Left lung (tissue), 10 donors: ENCODE data around the gene KRTAP19-7. TPM values are rescaled to one million over a fixed set of nuclear protein-coding genes. Genes with fewer than 3 reads are reported as not detected.

Experiments used
- ATAC-seq: fragments of 200-7000 bp; cut with Tn5 transposase; one replicate; pipeline ENCODE4 v1.9.1; 2020; ENCODE audit warnings: moderate library complexity
- DNase-seq, 4 donors: peaks; one replicate each; pipeline ENCODE4 v3.0.0-alpha.2; 2013 to 2020
- H3K27ac ChIP-seq, 2 donors: fragments of 200-600 bp; sonication (generic) in 1 of 2; one replicate each; pipeline versions ENCODE4 v1.5.0 to v1.8.0; 2020 to 2021
- H3K27me3 ChIP-seq, 2 donors: fragments of 200-600 bp; sonication (generic) in 1 of 2; one replicate each; pipeline versions ENCODE4 v1.5.0 to v1.8.0; 2020 to 2021
- H3K36me3 ChIP-seq, 2 donors: fragments of 200-600 bp; sonication (generic) in 1 of 2; one replicate each; pipeline versions ENCODE4 v1.5.0 to v1.8.0; 2020 to 2021
- H3K4me1 ChIP-seq, 2 donors: fragments of 200-600 bp; one replicate each; pipeline ENCODE4 v1.8.0; 2021
- H3K4me3 ChIP-seq, 2 donors: fragments of 200-600 bp; sonication (generic) in 1 of 2; one replicate each; pipeline versions ENCODE4 v1.5.0 to v1.8.0; 2020 to 2021; ENCODE audit warnings: mild to moderate bottlenecking in 1 of 2
- H3K9me3 ChIP-seq, 2 donors: fragments of 200-600 bp; sonication (generic) in 1 of 2; one replicate each; pipeline versions ENCODE4 v1.5.0 to v1.8.0; 2020 to 2021
- intact Hi-C, 2 donors: fragments of 100-400 bp; cut with DNase I; formaldehyde crosslinking; loops; one replicate each; pipeline versions ENCODE4 v1.11.2 to v1.14.2; 2022
- polyA plus RNA-seq, 6 donors: library from polyadenylated mRNA; unstranded; fragments of 120-200 nt; gene quantifications; one replicate each; pipeline ENCODE4 v1.2.1, GENCODE V29; 2013; ENCODE audit not compliant: insufficient read length in 6 of 6
- total RNA-seq, 2 donors: library from RNA; stranded (reverse); fragmentation: NEBNext Ultra II Directional; extraction: Animal tissue kit (Norgen Biotek cat#: 25700); gene quantifications; one replicate each; pipeline ENCODE4 v1.2.1, GENCODE V29; 2021
- TF ChIP-seq, protein P1 (sequence below), 2 donors: fragments of 200-600 bp; sonication (generic) in 1 of 2; IDR thresholded peaks; one replicate each; pipeline versions ENCODE4 v1.5.0 to v1.8.0; 2021; ENCODE audit warnings: antibody characterized with exemption in 2 of 2
- donor health status: DM: no; HTN: yes; CAD: no.
- donor health status: DM: no; HTN: no; CAD: no.

Gene KRTAP19-7
- total and polyA plus RNA-seq, 8 donors = not detected

DNA sequence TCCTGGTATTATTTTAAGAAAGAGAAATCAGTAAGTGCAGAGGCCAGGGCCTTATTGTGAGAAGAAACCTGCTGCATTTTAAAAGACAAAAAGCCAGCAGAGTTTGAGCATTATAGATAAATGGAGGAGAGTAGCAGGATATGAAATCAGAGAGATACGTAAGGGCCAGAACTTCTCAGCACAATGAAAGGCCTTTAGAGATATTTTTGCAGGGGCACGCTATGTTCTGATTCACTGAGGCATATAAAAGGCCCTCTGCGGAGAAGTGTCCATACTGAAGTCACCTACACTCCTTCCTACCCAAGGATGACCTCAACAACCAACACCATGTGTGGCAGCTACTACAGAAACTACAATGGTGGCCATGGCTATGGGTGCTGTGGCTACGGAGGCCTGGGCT, 31.0 kb upstream of the KRTAP19-7 start, which contains the start of gene KRTAP6-3:
TSS of gene KRTAP6-3 (plus strand) at position 301 of the 400 bp plus-strand sequence. CDS start at position 307, 6 bp downstream.
- no peaks in the 10 kb centered on the region for H3K9me3 ChIP-seq
- ATAC-seq (no peak), DNase-seq (no peak)
- no peak within 1 kb of the TSS for H3K27ac ChIP-seq
- H3K4me1 ChIP-seq = no peaks in the 10 kb centered on the region
- H3K36me3 ChIP-seq = no peaks in the 10 kb centered on the region
- intact Hi-C loops = no loop called here
- H3K27me3 ChIP-seq = no peaks in the 10 kb centered on the region
- TF ChIP-seq, protein P1, sequence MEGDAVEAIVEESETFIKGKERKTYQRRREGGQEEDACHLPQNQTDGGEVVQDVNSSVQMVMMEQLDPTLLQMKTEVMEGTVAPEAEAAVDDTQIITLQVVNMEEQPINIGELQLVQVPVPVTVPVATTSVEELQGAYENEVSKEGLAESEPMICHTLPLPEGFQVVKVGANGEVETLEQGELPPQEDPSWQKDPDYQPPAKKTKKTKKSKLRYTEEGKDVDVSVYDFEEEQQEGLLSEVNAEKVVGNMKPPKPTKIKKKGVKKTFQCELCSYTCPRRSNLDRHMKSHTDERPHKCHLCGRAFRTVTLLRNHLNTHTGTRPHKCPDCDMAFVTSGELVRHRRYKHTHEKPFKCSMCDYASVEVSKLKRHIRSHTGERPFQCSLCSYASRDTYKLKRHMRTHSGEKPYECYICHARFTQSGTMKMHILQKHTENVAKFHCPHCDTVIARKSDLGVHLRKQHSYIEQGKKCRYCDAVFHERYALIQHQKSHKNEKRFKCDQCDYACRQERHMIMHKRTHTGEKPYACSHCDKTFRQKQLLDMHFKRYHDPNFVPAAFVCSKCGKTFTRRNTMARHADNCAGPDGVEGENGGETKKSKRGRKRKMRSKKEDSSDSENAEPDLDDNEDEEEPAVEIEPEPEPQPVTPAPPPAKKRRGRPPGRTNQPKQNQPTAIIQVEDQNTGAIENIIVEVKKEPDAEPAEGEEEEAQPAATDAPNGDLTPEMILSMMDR (IDR thresholded peaks at IDR 0.05) = no peak
- no peak within 1 kb of the TSS for H3K4me3 ChIP-seq

DNA sequence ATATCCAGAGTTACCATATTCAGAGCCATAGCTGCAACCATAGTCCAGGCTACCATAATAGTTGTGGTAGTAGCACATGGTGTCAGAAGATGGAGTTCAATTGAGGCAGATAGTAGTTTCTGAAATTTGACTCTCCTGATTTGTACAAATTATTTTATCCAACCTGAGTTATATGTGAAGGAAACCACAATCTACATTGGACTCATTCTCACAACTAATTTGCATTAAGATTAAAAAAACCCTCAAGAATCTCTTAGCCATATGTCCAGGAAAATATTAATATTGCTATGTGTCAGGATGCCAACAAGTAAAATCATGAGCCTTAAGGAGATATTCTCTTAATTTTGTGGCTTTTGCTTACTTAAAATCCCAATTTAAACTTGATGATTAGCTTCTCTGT, 29.2 kb upstream of the KRTAP19-7 start, which contains the start of gene KRTAP22-2:
TSS of gene KRTAP22-2 (minus strand) at position 101 of the 400 bp plus-strand sequence.
- no peak within 1 kb of the TSS for H3K4me3 ChIP-seq
- H3K36me3 ChIP-seq = no peaks in the 10 kb centered on the region
- intact Hi-C loops = no loop called here
- TF ChIP-seq, protein P1 (IDR thresholded peaks at IDR 0.05) = no peak
- no peaks in the 10 kb centered on the region for H3K9me3 ChIP-seq
- ATAC-seq (no peak), DNase-seq (no peak)
- no peaks in the 10 kb centered on the region for H3K4me1 ChIP-seq
- no peaks in the 10 kb centered on the region for H3K27me3 ChIP-seq
- H3K27ac ChIP-seq = no peak within 1 kb of the TSS

DNA sequence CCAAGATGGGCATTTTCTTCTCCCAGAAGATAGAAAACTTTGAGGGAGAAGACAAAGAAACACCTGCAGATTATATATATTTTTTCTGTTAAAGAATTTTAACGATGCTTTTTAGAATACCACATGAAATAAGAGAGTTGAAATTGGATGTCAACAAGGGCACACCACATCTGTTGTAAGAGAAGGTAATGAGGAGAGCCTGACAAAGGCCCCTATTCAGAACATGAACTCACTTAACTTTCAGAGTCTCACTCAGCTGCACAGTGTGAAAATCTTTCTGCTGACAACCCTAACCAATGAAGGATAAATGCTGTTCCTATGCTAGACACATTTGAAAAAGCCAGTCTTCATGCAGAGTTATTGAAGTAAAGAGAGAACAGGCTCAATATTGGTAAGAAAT, 21.8 kb upstream of the KRTAP19-7 start:
- Histone ChIP-seq H3K4me3 (no peak overlapping the region), H3K4me1 (no peaks in the 10 kb centered on the region), H3K9me3 (no peaks in the 10 kb centered on the region), H3K27me3 (no peaks in the 10 kb centered on the region), H3K27ac (no peak overlapping the region), H3K36me3 (no peaks in the 10 kb centered on the region)
- intact Hi-C loops = no loop called here
- DNase-seq (no peak), ATAC-seq (no peak)
- TF ChIP-seq, protein P1 (IDR thresholded peaks at IDR 0.05) = no peak

DNA sequence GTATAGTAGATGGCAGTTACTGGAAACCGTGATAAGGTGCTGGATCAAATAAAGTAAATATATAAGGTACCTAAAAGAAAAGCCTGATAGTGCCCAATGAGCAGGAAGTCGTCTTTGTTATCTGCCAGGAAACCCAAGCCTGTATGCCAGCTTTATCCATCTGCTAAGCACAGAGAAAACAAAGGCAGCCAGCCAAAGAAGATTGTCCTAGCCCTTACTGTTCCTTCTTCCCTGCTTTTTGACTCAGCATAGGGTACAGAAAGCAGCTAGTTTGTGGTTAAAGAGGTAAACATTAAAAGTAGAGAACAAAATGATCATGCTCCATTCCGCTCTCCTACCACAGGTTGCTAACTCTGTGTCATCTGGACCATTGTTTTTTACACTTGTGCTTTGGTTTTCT, 19.0 kb upstream of the KRTAP19-7 start:
- Histone ChIP-seq H3K4me3 (no peak overlapping the region), H3K9me3 (no peaks in the 10 kb centered on the region), H3K36me3 (no peaks in the 10 kb centered on the region), H3K27me3 (no peaks in the 10 kb centered on the region), H3K27ac (no peak overlapping the region), H3K4me1 (no peaks in the 10 kb centered on the region)
- intact Hi-C loops = no loop called here
- TF ChIP-seq, protein P1 (IDR thresholded peaks at IDR 0.05) = no peak
- DNase-seq (no peak), ATAC-seq (no peak)

DNA sequence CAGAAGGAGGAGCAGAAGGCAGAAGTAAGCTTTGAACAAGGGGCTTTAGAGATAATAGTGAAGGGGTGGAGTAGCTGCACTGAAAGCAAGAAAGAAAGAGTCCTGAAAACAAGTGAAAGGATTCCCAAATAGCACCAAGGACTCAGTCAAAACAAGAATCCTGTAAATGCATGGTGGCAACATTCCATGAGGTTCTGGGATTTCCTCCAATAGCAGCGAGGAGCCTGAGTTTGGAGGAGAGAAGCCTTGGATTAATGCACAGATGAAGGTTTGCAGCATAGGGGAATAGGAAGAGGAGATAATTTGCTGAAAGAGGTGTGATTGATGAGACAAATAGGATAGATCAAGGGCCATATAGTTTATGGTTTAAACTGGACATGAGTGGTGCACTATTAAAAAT, 18.2 kb upstream of the KRTAP19-7 start:
- no peak for DNase-seq
- TF ChIP-seq, protein P1 (IDR thresholded peaks at IDR 0.05) = no peak

More for the DNA sequence above, 18.2 kb upstream of the KRTAP19-7 start:
- Histone ChIP-seq H3K9me3 (no peaks in the 10 kb centered on the region), H3K27me3 (no peaks in the 10 kb centered on the region), H3K4me3 (no peak overlapping the region), H3K27ac (no peak overlapping the region), H3K36me3 (no peaks in the 10 kb centered on the region), H3K4me1 (no peaks in the 10 kb centered on the region)
- intact Hi-C loops = no loop called here
- no peak for ATAC-seq
